SKM-1 (cell line): ENCODE results near the gene LSM2.

Source experiments
- DNase-seq: peaks from one replicate; lab custom pipeline; 2025; ENCODE audit not compliant: unreplicated experiment; lab: John Stamatoyannopoulos, UW

Gene LSM2

GRCh38 chr6:31777667-31778050, 29.1 kb downstream of the LSM2 start:
- DNase-seq = no peak

GRCh38 chr6:31776989-31777666, 29.6 kb downstream of the LSM2 start, which contains the start of gene VWA7:
Gene VWA7, minus strand, starts transcription at chr6:31777328. Its CDS starts 549 bp downstream, at chr6:31776779.
- DNase-seq = peak; percentile 66

- DNase-seq = no peak
Measured at GRCh38 chr6:31776485-31776988, 30.2 kb downstream of the LSM2 start.

GRCh38 chr6:31775633-31776484, 30.9 kb downstream of the LSM2 start:
- DNase-seq = no peak

- no peak for DNase-seq
Measured at GRCh38 chr6:31775184-31775583, 31.6 kb downstream of the LSM2 start.

GRCh38 chr6:31771992-31772358, 34.8 kb downstream of the LSM2 start:
- no peak for DNase-seq

- no peak for DNase-seq
Measured at GRCh38 chr6:31770860-31771259, 35.9 kb downstream of the LSM2 start.

- peak; percentile 68 for DNase-seq
Measured at GRCh38 chr6:31769684-31770371, 36.9 kb downstream of the LSM2 start.

- DNase-seq = no peak
Measured at GRCh38 chr6:31768363-31769257, 38.2 kb downstream of the LSM2 start.

GRCh38 chr6:31767096-31767645, 39.6 kb downstream of the LSM2 start:
- DNase-seq = no peak

GRCh38 chr6:31765910-31766794, 40.6 kb downstream of the LSM2 start:
- DNase-seq = no peak

GRCh38 chr6:31765559-31765909, 41.2 kb downstream of the LSM2 start:
- no peak for DNase-seq

GRCh38 chr6:31764198-31764597, 42.6 kb downstream of the LSM2 start:
- DNase-seq = no peak

- no peak for DNase-seq
Measured at GRCh38 chr6:31763619-31763940, 43.2 kb downstream of the LSM2 start.

GRCh38 chr6:31762878-31763618, 43.7 kb downstream of the LSM2 start:
- no peak for DNase-seq

GRCh38 chr6:31762356-31762755, 44.4 kb downstream of the LSM2 start, which contains the start of gene SAPCD1:
Gene SAPCD1, plus strand, starts transcription at chr6:31762656. Its CDS starts 399 bp downstream, at chr6:31763055.
- no peak for DNase-seq

- DNase-seq = no peak
Measured at GRCh38 chr6:31761343-31761742, 45.4 kb downstream of the LSM2 start.

GRCh38 chr6:31760790-31761189, 46.0 kb downstream of the LSM2 start:
- DNase-seq = no peak

- no peak for DNase-seq
Measured at GRCh38 chr6:31758281-31758680, 48.5 kb downstream of the LSM2 start.
